OCI-LY3 (cell line): ENCODE measurements around the gene RGS8.

Experiments used
- H2AFZ ChIP-seq: fragments of 200-600, 300-600 bp; shearing (Covaris generic); 2 replicates; pipeline ENCODE4 v1.6.0; 2014; ENCODE audit warnings: antibody characterized with exemption, low read depth, low read length
- H3K27ac ChIP-seq: fragments of 200-600, 300-600 bp; sonication (generic); 2 replicates; pipeline ENCODE4 v1.5.1; 2014; ENCODE audit warnings: mild to moderate bottlenecking, low read length, moderate library complexity, mixed read lengths
- H3K27me3 ChIP-seq: fragments of 200-600, 300-600 bp; sonication (generic); 2 replicates; pipeline ENCODE4 v1.6.1; 2014; ENCODE audit warnings: low read depth, low read length, mixed read lengths
- H3K36me3 ChIP-seq: fragments of 200-600, 300-600 bp; sonication (generic); replicated peaks from 2 replicates; pipeline ENCODE3; 2014; ENCODE audit warnings: low read depth, low read length, mixed read lengths
- H3K4me1 ChIP-seq: fragments of 300-600, 200-600 bp; sonication (generic); 2 replicates; pipeline ENCODE4 v1.6.1; 2014; ENCODE audit warnings: low read length, mixed read lengths
- H3K4me2 ChIP-seq: fragments of 200-600, 300-600 bp; sonication (generic); 2 replicates; pipeline ENCODE4 v1.6.1; 2014; ENCODE audit warnings: low read length, mixed read lengths
- H3K4me3 ChIP-seq: fragments of 300-600, 200-600 bp; sonication (generic); 2 replicates; pipeline ENCODE4 v1.5.1; 2014; ENCODE audit warnings: antibody characterized with exemption, mild to moderate bottlenecking, low read length, moderate library complexity
- H3K79me2 ChIP-seq: fragments of 300-600, 200-600 bp; shearing (Covaris generic); 2 replicates; pipeline ENCODE4 v1.6.1; 2014; ENCODE audit warnings: mild to moderate bottlenecking, low read length, mixed read lengths
- H3K9ac ChIP-seq: fragments of 300-600, 200-600 bp; shearing (Covaris generic); 2 replicates; pipeline ENCODE4 v1.6.0; 2014; ENCODE audit warnings: mild to moderate bottlenecking, low read length, moderate library complexity
- H3K9me3 ChIP-seq: fragments of 200-600, 300-600 bp; shearing (Covaris generic); 2 replicates; pipeline ENCODE4 v1.6.1; 2014; ENCODE audit warnings: low read length, mixed read lengths; ENCODE audit not compliant: insufficient read depth
- H4K20me1 ChIP-seq: fragments of 200-600, 300-600 bp; sonication (generic); 2 replicates; pipeline ENCODE4 v1.6.1; 2016; ENCODE audit warnings: low read length, mixed read lengths; ENCODE audit not compliant: insufficient read depth
- CTCF ChIP-seq: fragments of 200-600, 300-600 bp; sonication (generic); IDR thresholded peaks from 2 replicates; pipeline ENCODE4 v1.5.1; 2014; ENCODE audit warnings: antibody characterized with exemption, low read length, low read depth
- EZH2phosphoT487 ChIP-seq: fragments of 200-600 bp; shearing (Covaris generic); IDR thresholded peaks from 2 replicates; pipeline ENCODE4 v1.6.1; 2018; ENCODE audit warnings: antibody characterized with exemption, mixed run types, low read depth

Gene RGS8

GRCh38 chr1:182666706-182667105 is 17.7 kb downstream of the RGS8 start:
- TF ChIP-seq CTCF (no peak), EZH2phosphoT487 (no peak)
- H2AFZ ChIP-seq = no peak overlapping the region
- H3K27me3 ChIP-seq = peaks cover 49% of the 10 kb centered on the region
- H4K20me1 ChIP-seq = no peaks in the 10 kb centered on the region
- no peaks in the 10 kb centered on the region for H3K36me3 ChIP-seq
- no peak overlapping the region for H3K4me2 ChIP-seq
- no peak overlapping the region for H3K4me3 ChIP-seq
- no peaks in the 10 kb centered on the region for H3K79me2 ChIP-seq
- H3K9ac ChIP-seq = no peak overlapping the region
- H3K27ac ChIP-seq = no peak overlapping the region
- peaks cover 13% of the 10 kb centered on the region for H3K4me1 ChIP-seq
- no peaks in the 10 kb centered on the region for H3K9me3 ChIP-seq

GRCh38 chr1:182664296-182664695 is 20.1 kb downstream of the RGS8 start:
- H2AFZ ChIP-seq = no peak overlapping the region
- H3K79me2 ChIP-seq = no peaks in the 10 kb centered on the region
- H4K20me1 ChIP-seq = no peaks in the 10 kb centered on the region
- peaks cover 54% of the 10 kb centered on the region for H3K27me3 ChIP-seq
- no peak overlapping the region for H3K4me2 ChIP-seq
- no peak for TF ChIP-seq CTCF
- no peak for TF ChIP-seq EZH2phosphoT487
- no peak overlapping the region for H3K9ac ChIP-seq
- H3K27ac ChIP-seq = no peak overlapping the region
- no peaks in the 10 kb centered on the region for H3K36me3 ChIP-seq
- H3K4me3 ChIP-seq = no peak overlapping the region
- H3K4me1 ChIP-seq = peaks cover 6% of the 10 kb centered on the region
- H3K9me3 ChIP-seq = no peaks in the 10 kb centered on the region

GRCh38 chr1:182662956-182663355 is 21.4 kb downstream of the RGS8 start:
- H3K27me3 ChIP-seq = peaks cover 67% of the 10 kb centered on the region
- H2AFZ ChIP-seq = no peak overlapping the region
- H3K4me3 ChIP-seq = no peak overlapping the region
- H3K9me3 ChIP-seq = no peaks in the 10 kb centered on the region
- H3K36me3 ChIP-seq = no peaks in the 10 kb centered on the region
- TF ChIP-seq EZH2phosphoT487 (no peak), CTCF (no peak)
- H3K4me2 ChIP-seq = no peak overlapping the region
- H4K20me1 ChIP-seq = no peaks in the 10 kb centered on the region
- H3K4me1 ChIP-seq = peaks cover 2% of the 10 kb centered on the region
- H3K9ac ChIP-seq = no peak overlapping the region
- H3K27ac ChIP-seq = no peak overlapping the region
- H3K79me2 ChIP-seq = no peaks in the 10 kb centered on the region

GRCh38 chr1:182662121-182662890 is 22.1 kb downstream of the RGS8 start:
- Histone ChIP-seq H3K9me3 (no peaks in the 10 kb centered on the region), H3K4me3 (no peak overlapping the region), H3K4me1 (no peaks in the 10 kb centered on the region), H3K4me2 (no peak overlapping the region), H3K27ac (no peak overlapping the region), H3K9ac (no peak overlapping the region), H3K27me3 (peaks cover 69% of the 10 kb centered on the region), H3K36me3 (no peaks in the 10 kb centered on the region), H4K20me1 (no peaks in the 10 kb centered on the region), H3K79me2 (no peaks in the 10 kb centered on the region), H2AFZ (no peak overlapping the region)
- TF ChIP-seq CTCF (peak; percentile 12; the same call in 1 of the 2 replicates), EZH2phosphoT487 (no peak)
